HUES48 (cell line): ENCODE measurements around the gene PHACTR1.

Experiments
- H3K27ac ChIP-seq: one replicate; pipeline ENCODE4 v1.7.0; 2013; ENCODE audit warnings: low read depth, low read length, inconsistent platforms
- H3K27me3 ChIP-seq: 2 replicates; pipeline ENCODE4 v1.6.1; 2013; ENCODE audit warnings: mild to moderate bottlenecking, low read length; ENCODE audit not compliant: control insufficient read depth, insufficient read depth
- H3K36me3 ChIP-seq: 2 replicates; pipeline ENCODE4 v1.6.1; 2013; ENCODE audit warnings: low read length; ENCODE audit not compliant: control insufficient read depth, insufficient read depth
- H3K4me1 ChIP-seq: 2 replicates; pipeline ENCODE4 v1.6.1; 2013; ENCODE audit warnings: mild to moderate bottlenecking, low read length; ENCODE audit not compliant: control insufficient read depth, insufficient read depth
- H3K4me3 ChIP-seq: 2 replicates; pipeline ENCODE4 v1.5.1; 2013; ENCODE audit warnings: mild to moderate bottlenecking, low read depth, low read length
- H3K9ac ChIP-seq: 2 replicates; pipeline ENCODE4 v1.6.1; 2013; ENCODE audit warnings: mild to moderate bottlenecking, low read depth, low read length, moderate library complexity
- H3K9me3 ChIP-seq: 2 replicates; pipeline ENCODE4 v1.6.1; 2013; ENCODE audit warnings: low read length; ENCODE audit not compliant: control insufficient read depth, insufficient read depth

PHACTR1 gene

DNA sequence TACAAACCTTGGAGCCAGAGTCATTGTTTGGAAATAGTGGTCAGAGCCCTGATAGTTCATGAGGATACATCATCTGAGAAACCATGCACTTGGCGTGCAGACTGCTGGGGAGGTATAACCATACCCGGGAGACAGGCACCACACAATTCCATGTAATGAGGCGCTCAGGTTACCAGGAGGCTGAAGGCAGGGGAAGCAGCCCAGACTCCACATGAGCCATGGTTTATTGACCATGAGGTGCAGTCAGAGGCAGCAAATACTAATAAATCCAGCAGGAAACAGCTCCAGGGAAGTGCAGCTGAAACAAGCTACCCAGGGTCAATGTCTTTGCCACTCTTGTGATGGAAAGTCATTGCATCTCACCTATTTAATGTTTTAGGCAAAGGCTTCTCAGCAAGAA is 455.7 kb downstream of the PHACTR1 start:
- H3K4me3 ChIP-seq, result no peak overlapping the region
- H3K27ac ChIP-seq, result no peak overlapping the region
- H3K27me3 ChIP-seq, result no peaks in the 10 kb centered on the region
- H3K4me1 ChIP-seq, result peaks cover 41% of the 10 kb centered on the region
- H3K9me3 ChIP-seq, result no peaks in the 10 kb centered on the region
- H3K9ac ChIP-seq, result no peak overlapping the region
- no peaks in the 10 kb centered on the region for H3K36me3 ChIP-seq

DNA sequence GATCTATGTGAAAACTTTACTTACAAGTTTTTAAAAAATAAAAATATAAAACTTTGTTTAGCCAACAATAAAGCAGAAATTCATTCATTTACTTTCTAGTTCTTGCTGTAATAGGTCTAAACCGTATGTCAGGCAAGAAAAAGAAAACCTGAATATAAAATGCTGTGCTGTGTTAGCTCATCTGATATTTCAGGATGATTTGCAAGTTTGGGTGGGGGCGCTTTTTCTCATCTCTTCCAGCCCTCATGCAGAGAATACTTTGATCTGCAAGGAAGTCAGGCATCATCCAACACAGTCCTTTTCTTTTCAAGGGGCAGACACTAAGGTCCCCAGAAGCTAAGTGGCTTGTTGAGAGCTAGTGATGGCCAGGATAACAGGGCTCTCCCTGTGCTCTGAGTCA is 458.5 kb downstream of the PHACTR1 start:
- Histone ChIP-seq H3K27me3 (no peaks in the 10 kb centered on the region), H3K9me3 (no peaks in the 10 kb centered on the region), H3K4me3 (no peak overlapping the region), H3K27ac (no peak overlapping the region), H3K4me1 (peaks cover 41% of the 10 kb centered on the region), H3K9ac (no peak overlapping the region), H3K36me3 (no peaks in the 10 kb centered on the region)

GRCh38 chr6:13175759-13176158 is 459.2 kb downstream of the PHACTR1 start:
- Histone ChIP-seq H3K36me3 (no peaks in the 10 kb centered on the region), H3K9me3 (no peaks in the 10 kb centered on the region)

DNA sequence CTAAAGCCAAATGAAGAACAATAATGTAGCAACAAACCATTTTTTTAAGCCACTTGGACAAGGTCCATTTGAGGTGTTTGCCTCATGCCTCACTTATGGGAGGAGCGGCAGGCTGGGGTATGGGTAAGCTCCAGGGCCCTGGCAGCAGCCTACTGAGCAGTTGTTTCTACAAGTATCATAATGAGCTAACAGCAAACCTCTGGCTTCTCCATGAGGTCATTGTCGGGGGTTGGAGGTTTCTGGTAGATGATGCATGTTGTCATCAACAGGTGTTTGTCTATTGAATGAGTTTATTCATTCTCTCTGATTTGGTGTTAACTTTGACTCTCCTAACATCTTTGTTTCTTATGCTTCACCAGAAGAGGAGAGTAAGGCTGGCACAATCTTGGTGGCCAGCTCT is 461.1 kb downstream of the PHACTR1 start:
- Histone ChIP-seq H3K4me1 (peaks cover 33% of the 10 kb centered on the region), H3K36me3 (no peaks in the 10 kb centered on the region)

More at GRCh38 chr6:13175759-13176158, 459.2 kb downstream of the PHACTR1 start:
- Histone ChIP-seq H3K27ac (no peak overlapping the region), H3K4me3 (no peak overlapping the region), H3K4me1 (peaks cover 41% of the 10 kb centered on the region), H3K27me3 (no peaks in the 10 kb centered on the region), H3K9ac (no peak overlapping the region)

DNA sequence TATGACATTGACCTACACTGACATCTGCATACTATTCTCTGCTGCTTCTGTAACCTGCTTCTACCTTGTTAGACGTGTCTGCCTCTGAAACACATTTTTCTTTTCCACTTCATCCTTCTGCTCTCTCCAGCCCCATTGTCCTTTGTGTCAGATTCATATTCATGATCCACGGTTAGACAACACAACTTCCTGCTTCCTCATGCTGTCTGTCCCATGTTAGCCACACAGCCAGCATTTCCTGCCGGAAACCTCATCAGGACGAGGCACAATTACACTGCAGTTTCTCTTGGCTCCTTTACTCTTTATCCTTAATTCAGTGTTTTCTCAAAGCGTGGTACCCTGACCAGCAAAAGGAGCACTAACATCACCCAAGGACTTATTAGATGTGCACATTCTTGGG is 461.5 kb downstream of the PHACTR1 start:
- Histone ChIP-seq H3K27me3 (no peaks in the 10 kb centered on the region), H3K4me3 (no peak overlapping the region), H3K36me3 (no peaks in the 10 kb centered on the region), H3K27ac (no peak overlapping the region), H3K9ac (no peak overlapping the region), H3K9me3 (no peaks in the 10 kb centered on the region), H3K4me1 (peaks cover 29% of the 10 kb centered on the region)

More for the DNA sequence above, 461.1 kb downstream of the PHACTR1 start:
- H3K4me3 ChIP-seq, result no peak overlapping the region
- H3K9ac ChIP-seq, result no peak overlapping the region
- no peaks in the 10 kb centered on the region for H3K27me3 ChIP-seq
- no peak overlapping the region for H3K27ac ChIP-seq
- no peaks in the 10 kb centered on the region for H3K9me3 ChIP-seq

- Histone ChIP-seq H3K27ac (no peak overlapping the region), H3K4me3 (no peak overlapping the region), H3K36me3 (no peaks in the 10 kb centered on the region), H3K27me3 (no peaks in the 10 kb centered on the region), H3K9me3 (no peaks in the 10 kb centered on the region), H3K4me1 (peaks cover 7% of the 10 kb centered on the region), H3K9ac (no peak overlapping the region)
Observed at GRCh38 chr6:13180538-13180937, 464.0 kb downstream of the PHACTR1 start.

DNA sequence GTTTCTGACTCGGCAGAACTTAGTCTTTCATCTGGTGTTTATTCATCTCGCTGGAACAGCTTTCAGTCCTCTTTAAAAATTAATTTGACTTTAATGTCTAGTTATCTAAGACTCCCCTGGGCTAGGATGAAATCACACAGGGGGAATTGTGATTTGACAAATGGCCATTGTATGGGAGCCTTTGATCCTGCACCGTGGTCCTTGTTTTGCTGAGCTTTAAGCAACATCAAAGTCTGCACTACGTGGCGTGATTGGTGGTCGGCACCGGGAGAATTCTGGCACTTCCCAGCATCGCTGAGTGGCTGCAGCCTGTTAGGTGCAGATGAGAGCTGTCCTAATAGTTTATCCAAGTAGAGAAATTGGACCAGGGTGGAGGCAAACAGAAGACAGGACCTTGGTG is 464.8 kb downstream of the PHACTR1 start:
- no peak overlapping the region for H3K27ac ChIP-seq
- no peak overlapping the region for H3K4me3 ChIP-seq
- H3K9me3 ChIP-seq, result no peaks in the 10 kb centered on the region
- H3K36me3 ChIP-seq, result no peaks in the 10 kb centered on the region
- no peaks in the 10 kb centered on the region for H3K4me1 ChIP-seq
- H3K9ac ChIP-seq, result no peak overlapping the region
- H3K27me3 ChIP-seq, result no peaks in the 10 kb centered on the region

- Histone ChIP-seq H3K27ac (no peak overlapping the region), H3K9ac (no peak overlapping the region), H3K9me3 (no peaks in the 10 kb centered on the region), H3K4me3 (no peak overlapping the region), H3K36me3 (no peaks in the 10 kb centered on the region), H3K27me3 (no peaks in the 10 kb centered on the region), H3K4me1 (no peaks in the 10 kb centered on the region)
Observed at GRCh38 chr6:13183415-13184088, 467.0 kb downstream of the PHACTR1 start.

GRCh38 chr6:13184089-13184468 is 467.5 kb downstream of the PHACTR1 start:
- no peak overlapping the region for H3K4me3 ChIP-seq
- H3K9me3 ChIP-seq, result no peaks in the 10 kb centered on the region
- no peaks in the 10 kb centered on the region for H3K4me1 ChIP-seq
- H3K27me3 ChIP-seq, result no peaks in the 10 kb centered on the region
- no peak overlapping the region for H3K9ac ChIP-seq
- no peak overlapping the region for H3K27ac ChIP-seq
- no peaks in the 10 kb centered on the region for H3K36me3 ChIP-seq

- no peak overlapping the region for H3K4me3 ChIP-seq
- no peaks in the 10 kb centered on the region for H3K4me1 ChIP-seq
- no peak overlapping the region for H3K9ac ChIP-seq
- H3K36me3 ChIP-seq, result no peaks in the 10 kb centered on the region
- no peak overlapping the region for H3K27ac ChIP-seq
- no peaks in the 10 kb centered on the region for H3K27me3 ChIP-seq
- no peaks in the 10 kb centered on the region for H3K9me3 ChIP-seq
Observed at GRCh38 chr6:13184547-13184946, 468.0 kb downstream of the PHACTR1 start.

- Histone ChIP-seq H3K36me3 (no peaks in the 10 kb centered on the region), H3K4me3 (no peak overlapping the region)
Observed at GRCh38 chr6:13186861-13187260, 470.3 kb downstream of the PHACTR1 start.

More at GRCh38 chr6:13186861-13187260, 470.3 kb downstream of the PHACTR1 start:
- no peak overlapping the region for H3K27ac ChIP-seq
- no peaks in the 10 kb centered on the region for H3K27me3 ChIP-seq
- no peaks in the 10 kb centered on the region for H3K9me3 ChIP-seq
- H3K4me1 ChIP-seq, result peaks cover 12% of the 10 kb centered on the region
- no peak overlapping the region for H3K9ac ChIP-seq
